Measurements from ENCODE around the gene TMCC1.
"Not testable (repeated sequence)": the region's sequence is repeated elsewhere in the genome, so short reads cannot be mapped to it uniquely, and the experiment has no call there.

The TMCC1 gene

DNA sequence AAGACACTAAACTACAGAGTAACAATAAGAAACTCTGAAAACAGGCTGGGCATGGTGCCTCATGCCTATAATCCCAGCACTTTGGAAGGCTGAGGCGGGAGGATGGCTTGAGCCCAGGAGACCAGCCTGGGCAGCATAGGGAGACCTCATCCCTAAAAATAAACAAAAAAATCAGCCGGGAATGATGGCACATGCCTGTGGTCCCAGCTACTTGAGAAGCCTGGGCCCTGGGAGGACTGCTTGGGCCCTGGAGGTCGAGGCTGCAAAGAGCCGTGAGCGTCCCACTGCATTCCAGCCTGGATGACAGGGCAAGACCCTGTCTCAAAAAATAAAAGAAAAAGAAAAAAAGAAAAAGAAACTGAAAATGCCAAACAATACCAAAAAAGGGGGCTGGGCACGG lies 55.4 kb downstream of the TMCC1 start:
- DNase-seq (ENCODE audit: extremely low read depth, low read depth) = no peak
- TF ChIP-seq, protein P1, sequence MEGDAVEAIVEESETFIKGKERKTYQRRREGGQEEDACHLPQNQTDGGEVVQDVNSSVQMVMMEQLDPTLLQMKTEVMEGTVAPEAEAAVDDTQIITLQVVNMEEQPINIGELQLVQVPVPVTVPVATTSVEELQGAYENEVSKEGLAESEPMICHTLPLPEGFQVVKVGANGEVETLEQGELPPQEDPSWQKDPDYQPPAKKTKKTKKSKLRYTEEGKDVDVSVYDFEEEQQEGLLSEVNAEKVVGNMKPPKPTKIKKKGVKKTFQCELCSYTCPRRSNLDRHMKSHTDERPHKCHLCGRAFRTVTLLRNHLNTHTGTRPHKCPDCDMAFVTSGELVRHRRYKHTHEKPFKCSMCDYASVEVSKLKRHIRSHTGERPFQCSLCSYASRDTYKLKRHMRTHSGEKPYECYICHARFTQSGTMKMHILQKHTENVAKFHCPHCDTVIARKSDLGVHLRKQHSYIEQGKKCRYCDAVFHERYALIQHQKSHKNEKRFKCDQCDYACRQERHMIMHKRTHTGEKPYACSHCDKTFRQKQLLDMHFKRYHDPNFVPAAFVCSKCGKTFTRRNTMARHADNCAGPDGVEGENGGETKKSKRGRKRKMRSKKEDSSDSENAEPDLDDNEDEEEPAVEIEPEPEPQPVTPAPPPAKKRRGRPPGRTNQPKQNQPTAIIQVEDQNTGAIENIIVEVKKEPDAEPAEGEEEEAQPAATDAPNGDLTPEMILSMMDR (IDR thresholded peaks at IDR 0.05; ENCODE audit: low read depth, low read length, missing control alignments) = no peak

DNA sequence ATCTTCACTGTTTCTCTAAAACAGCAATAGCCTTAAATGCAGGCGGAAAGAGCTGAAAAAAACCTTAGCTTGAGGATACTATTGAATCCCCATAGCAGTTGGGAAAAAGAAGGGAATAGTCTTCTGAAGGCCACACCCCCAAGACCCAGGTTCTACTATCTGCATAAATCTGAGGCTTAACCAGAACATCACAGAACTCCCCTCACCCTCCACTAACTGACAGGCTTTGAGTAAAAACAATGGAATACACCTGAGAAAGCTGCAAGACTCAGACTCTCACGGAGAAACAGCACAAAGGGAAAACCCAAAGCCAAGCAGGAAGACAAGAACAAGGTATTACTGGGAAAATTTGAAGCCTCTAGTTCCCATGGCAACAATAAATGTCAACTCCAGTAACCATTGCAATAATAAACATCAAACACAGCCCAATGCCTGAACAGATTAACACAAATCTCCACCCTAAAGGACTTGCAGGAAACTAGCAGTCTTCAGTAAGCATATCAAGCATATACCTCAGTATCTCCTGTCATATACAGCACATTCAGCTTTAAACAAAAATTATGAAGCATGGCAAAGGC lies 56.4 kb downstream of the TMCC1 start:
- DNase-seq (ENCODE audit: extremely low read depth, low read depth) = no peak
- TF ChIP-seq, protein P1 (IDR thresholded peaks at IDR 0.05; ENCODE audit: low read depth, low read length, missing control alignments) = no peak
- H3K4me3 ChIP-seq (replicated peaks; ENCODE audit: low read depth, low read length) = no peak overlapping the region

More for the DNA sequence above, 55.4 kb downstream of the TMCC1 start:
- no peak overlapping the region for H3K4me3 ChIP-seq (replicated peaks; ENCODE audit: low read depth, low read length)

DNA sequence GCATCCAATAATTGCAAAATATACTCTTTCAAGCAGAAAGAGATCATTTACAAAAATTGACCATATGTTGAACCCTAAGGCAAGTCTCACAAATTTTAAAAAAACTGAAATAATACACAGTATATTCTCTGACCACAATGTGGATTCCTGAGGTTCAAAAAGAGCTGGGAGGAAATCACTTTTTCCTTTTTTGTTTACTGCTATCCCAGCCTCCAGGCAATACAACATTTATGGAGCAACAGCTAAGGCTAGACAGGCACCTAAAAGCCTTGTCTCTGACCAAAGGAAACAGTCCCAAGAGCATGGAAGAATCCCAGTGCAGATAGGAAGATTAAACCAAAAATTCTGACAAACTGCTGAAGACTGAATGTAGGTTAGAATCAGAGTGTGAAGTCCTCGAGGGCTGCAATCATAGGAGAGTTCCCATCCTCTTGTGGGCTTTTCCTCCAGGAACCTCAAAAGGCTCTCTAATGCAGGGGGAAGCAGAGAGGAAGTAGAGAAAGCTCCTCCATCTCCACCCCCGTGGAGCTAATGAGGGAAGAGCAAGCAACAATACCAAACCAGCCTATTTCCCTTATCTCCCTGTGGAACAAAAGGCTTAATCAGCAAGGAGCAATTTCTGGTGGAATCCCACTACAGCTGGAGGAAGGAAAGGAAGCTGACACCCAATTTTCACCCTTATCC lies 57.0 kb downstream of the TMCC1 start:
- no peak overlapping the region for H3K4me3 ChIP-seq (replicated peaks; ENCODE audit: low read depth, low read length)
- DNase-seq (ENCODE audit: extremely low read depth, low read depth) = no peak
- TF ChIP-seq, protein P1 (IDR thresholded peaks at IDR 0.05; ENCODE audit: low read depth, low read length, missing control alignments) = no peak

DNA sequence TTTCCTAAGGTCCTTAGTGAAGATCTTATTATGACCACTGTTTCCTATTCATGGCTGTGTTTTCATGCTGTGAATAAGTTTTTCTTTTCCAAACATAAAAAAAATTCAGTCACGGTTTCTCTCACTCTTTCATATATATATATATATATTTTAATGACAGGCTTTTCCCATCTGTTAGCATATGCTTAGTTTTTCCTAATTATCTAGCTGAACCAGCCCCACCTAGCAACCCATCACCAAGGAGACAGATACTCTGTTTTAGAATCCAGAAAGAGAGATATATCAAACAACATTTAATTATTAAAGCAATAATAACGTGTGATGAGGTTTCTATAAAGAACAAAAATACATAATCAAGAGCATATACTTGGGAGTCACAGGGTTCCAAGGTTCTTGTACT lies 58.3 kb downstream of the TMCC1 start:
- TF ChIP-seq, protein P1 (IDR thresholded peaks at IDR 0.05; ENCODE audit: low read depth, low read length, missing control alignments) = no peak
- no peak for DNase-seq (ENCODE audit: extremely low read depth, low read depth)
- no peak overlapping the region for H3K4me3 ChIP-seq (replicated peaks; ENCODE audit: low read depth, low read length)

DNA sequence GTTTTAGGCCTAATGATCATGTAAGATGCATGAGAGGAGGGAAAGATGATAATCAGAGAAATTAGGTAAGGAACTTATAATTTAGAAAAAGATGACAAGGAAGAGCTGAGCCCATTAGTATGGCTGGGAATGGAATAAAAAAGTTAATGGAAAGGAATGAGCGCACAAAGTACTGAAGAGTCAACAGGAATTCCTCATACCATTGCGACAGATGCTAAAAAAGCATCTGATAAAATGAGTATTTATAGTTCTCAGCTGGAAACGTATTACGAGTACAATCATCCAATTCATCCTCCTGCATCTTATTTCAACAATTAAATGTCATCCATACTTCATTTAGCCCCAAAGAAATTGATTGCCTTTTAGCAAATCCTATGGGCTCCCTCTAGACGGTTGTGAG lies 58.9 kb downstream of the TMCC1 start:
- H3K4me3 ChIP-seq (replicated peaks; ENCODE audit: low read depth, low read length) = no peak overlapping the region
- DNase-seq (ENCODE audit: extremely low read depth, low read depth) = no peak
- TF ChIP-seq, protein P1 (IDR thresholded peaks at IDR 0.05; ENCODE audit: low read depth, low read length, missing control alignments) = no peak

DNA sequence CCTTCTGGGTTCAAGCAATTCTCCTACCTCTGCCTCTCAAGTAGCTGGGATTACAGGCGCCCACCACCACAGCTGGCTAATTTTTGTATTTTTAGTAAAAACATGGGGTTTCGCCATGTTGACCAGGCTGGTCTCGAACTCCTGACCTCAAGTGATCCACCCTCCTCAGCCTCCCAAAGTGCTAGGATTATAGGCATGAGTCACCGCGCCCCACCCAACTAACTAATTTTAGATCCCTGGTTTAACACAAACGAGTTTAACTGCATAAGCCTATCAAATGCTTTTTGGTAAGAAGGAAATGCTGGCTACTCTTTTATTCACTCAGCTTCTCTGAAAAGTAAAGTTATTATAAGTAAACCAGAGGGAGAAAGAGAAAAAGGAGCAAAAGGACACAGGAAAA lies 61.6 kb downstream of the TMCC1 start:
- H3K4me3 ChIP-seq (replicated peaks; ENCODE audit: low read depth, low read length); DNase-seq (ENCODE audit: extremely low read depth, low read depth): not testable (repeated sequence)

DNA sequence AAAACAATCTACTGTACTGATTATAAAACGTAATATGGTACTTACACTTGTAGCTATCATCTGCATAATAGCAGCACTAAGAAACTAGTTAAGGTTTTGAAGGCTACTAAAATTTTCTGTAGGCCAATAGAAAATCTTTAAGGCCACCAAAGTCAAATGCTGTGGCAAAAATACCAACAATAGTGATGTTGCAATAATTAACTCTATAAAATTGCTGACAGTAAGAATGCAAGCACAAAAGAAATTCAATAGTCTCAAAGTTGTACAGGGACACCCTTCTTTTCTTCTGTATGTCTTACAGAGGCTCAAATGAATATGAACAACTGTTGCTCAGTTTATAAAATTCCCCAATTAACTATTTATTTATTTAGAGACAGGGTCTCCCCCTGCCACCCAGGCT lies 62.0 kb downstream of the TMCC1 start:
- DNase-seq (ENCODE audit: extremely low read depth, low read depth) = no peak
- TF ChIP-seq, protein P1 (IDR thresholded peaks at IDR 0.05; ENCODE audit: low read depth, low read length, missing control alignments) = no peak
- H3K4me3 ChIP-seq (replicated peaks; ENCODE audit: low read depth, low read length) = no peak overlapping the region
